Suprapubic skin (tissue), 4 donors: ENCODE measurements around the gene MBD1. TPM values are rescaled to one million over a fixed set of nuclear protein-coding genes. Genes with fewer than 3 reads are reported as not detected.

Experiments
- DNase-seq, 2 donors: peaks; one replicate each; pipeline ENCODE4 v3.0.0-alpha.2; 2019; ENCODE audit warnings: low spot score in 2 of 2
- H3K27ac ChIP-seq: fragments of 200-600 bp; sonication (generic); one replicate; pipeline ENCODE4 v1.5.1; 2019
- H3K27me3 ChIP-seq: fragments of 200-600 bp; sonication (generic); one replicate; pipeline ENCODE4 v1.5.1; 2019
- H3K36me3 ChIP-seq: fragments of 200-600 bp; sonication (generic); one replicate; pipeline ENCODE4 v1.5.1; 2019
- H3K4me1 ChIP-seq: fragments of 200-600 bp; sonication (generic); one replicate; pipeline ENCODE4 v1.5.1; 2019
- H3K4me3 ChIP-seq: fragments of 200-600 bp; sonication (generic); one replicate; pipeline ENCODE4 v1.5.1; 2019; ENCODE audit warnings: mild to moderate bottlenecking
- H3K9me3 ChIP-seq: fragments of 200-600 bp; sonication (generic); one replicate; pipeline ENCODE4 v1.5.1; 2019
- EP300 ChIP-seq: sonication (generic); formaldehyde crosslinking; IDR thresholded peaks from one replicate; pipeline ENCODE4 v1.6.1; 2017; ENCODE audit warnings: antibody characterized with exemption
- POLR2A ChIP-seq, 2 donors: fragments of 450-650 bp; IDR thresholded peaks; one replicate each; pipeline ENCODE4 v1.6.1; 2017; ENCODE audit warnings: antibody characterized with exemption in 2 of 2, mild to moderate bottlenecking in 2 of 2, moderate library complexity in 2 of 2
- POLR2AphosphoS5 ChIP-seq, 3 donors: sonication (generic); formaldehyde crosslinking; IDR thresholded peaks; one replicate each; pipeline ENCODE4 v1.6.1; 2017; ENCODE audit warnings: antibody characterized with exemption in 3 of 3
- WGBS: methylation state at CpG from one replicate; pipeline ENCODE4 v1.1.5; 2018; 5-methylcytosine and 5-hydroxymethylcytosine counted together
- total RNA-seq, 4 donors: library from RNA; depleted of rRNA; stranded (reverse); fragments of >200 nt; gene quantifications; one replicate each; pipeline ENCODE4 v1.1.0, GENCODE V29; 2016
- TF ChIP-seq, protein P1 (sequence below), 2 donors: fragments of 200-600 bp in 1 of 2; fragments of 450-650 bp in 1 of 2; sonication (generic) in 1 of 2; IDR thresholded peaks; one replicate each; pipeline ENCODE4 v1.5.1; 2016 to 2019; ENCODE audit warnings: antibody characterized with exemption in 2 of 2, mild to moderate bottlenecking in 1 of 2, moderate library complexity in 1 of 2

The MBD1 gene, protein sequence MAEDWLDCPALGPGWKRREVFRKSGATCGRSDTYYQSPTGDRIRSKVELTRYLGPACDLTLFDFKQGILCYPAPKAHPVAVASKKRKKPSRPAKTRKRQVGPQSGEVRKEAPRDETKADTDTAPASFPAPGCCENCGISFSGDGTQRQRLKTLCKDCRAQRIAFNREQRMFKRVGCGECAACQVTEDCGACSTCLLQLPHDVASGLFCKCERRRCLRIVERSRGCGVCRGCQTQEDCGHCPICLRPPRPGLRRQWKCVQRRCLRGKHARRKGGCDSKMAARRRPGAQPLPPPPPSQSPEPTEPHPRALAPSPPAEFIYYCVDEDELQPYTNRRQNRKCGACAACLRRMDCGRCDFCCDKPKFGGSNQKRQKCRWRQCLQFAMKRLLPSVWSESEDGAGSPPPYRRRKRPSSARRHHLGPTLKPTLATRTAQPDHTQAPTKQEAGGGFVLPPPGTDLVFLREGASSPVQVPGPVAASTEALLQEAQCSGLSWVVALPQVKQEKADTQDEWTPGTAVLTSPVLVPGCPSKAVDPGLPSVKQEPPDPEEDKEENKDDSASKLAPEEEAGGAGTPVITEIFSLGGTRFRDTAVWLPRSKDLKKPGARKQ
- total RNA-seq = 100 to 1,000 TPM; 107 to 145 (median 110) TPM

DNA sequence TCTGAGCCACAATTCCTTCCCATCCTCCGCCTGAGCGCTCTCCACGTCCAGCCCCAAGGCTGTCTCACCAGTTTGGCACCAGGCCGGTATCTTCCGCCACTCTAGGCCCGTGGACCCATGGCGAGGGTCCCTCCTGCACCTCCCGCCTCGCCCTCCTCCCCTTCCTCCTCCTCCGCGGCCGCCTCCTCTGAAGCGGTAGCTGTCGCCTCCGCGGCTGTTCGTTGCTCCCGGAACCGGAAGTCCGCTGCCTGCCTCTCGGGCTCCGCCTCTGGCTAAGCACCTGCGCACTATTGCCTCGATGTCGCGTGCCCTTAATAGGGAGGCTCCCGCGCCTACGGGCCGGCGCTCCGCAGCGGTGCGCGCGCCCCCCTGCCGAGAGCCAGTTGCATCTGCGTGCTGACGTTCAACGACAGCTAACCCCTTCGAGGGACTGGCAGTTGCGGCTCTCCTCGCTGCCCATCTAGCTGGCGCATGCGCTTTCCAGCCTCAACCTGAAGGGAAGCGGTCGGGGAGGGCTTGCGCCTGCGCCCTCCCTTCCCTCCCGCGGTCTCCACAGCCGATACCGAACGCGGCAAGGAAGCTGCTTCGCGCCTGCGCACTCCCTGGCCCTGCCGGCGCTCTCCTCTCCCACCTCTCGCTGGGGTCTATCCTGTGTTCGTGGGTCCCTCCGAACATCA is at the start of gene MBD1:
TSS of gene MBD1 (minus strand) at position 229 of the 677 bp plus-strand sequence. CDS start 1,531 bp downstream, outside the sequence.
- peak within 1 kb of the TSS; percentile 89 for H3K27ac ChIP-seq
- H3K27me3 ChIP-seq = no peaks in the 10 kb centered on the region
- H3K36me3 ChIP-seq = peaks cover 45% of the 10 kb centered on the region
- peak within 1 kb of the TSS; percentile 74 for H3K4me3 ChIP-seq
- no peaks in the 10 kb centered on the region for H3K9me3 ChIP-seq
- WGBS = 0% methylated on average over 29 of the region's 63 CpGs
- peak; percentile 98 to 99 for DNase-seq
- peaks cover 35% of the 10 kb centered on the region for H3K4me1 ChIP-seq
- TF ChIP-seq POLR2A (IDR thresholded peaks at IDR 0.05) (peak in 1 of 2 donors; percentile 78), EP300 (no peak), POLR2AphosphoS5 (IDR thresholded peaks at IDR 0.05) (peak; percentile 59 to 96 (median 94))
- TF ChIP-seq, protein P1, sequence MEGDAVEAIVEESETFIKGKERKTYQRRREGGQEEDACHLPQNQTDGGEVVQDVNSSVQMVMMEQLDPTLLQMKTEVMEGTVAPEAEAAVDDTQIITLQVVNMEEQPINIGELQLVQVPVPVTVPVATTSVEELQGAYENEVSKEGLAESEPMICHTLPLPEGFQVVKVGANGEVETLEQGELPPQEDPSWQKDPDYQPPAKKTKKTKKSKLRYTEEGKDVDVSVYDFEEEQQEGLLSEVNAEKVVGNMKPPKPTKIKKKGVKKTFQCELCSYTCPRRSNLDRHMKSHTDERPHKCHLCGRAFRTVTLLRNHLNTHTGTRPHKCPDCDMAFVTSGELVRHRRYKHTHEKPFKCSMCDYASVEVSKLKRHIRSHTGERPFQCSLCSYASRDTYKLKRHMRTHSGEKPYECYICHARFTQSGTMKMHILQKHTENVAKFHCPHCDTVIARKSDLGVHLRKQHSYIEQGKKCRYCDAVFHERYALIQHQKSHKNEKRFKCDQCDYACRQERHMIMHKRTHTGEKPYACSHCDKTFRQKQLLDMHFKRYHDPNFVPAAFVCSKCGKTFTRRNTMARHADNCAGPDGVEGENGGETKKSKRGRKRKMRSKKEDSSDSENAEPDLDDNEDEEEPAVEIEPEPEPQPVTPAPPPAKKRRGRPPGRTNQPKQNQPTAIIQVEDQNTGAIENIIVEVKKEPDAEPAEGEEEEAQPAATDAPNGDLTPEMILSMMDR (IDR thresholded peaks at IDR 0.05) = peak in 1 of 2 donors; percentile 46

DNA sequence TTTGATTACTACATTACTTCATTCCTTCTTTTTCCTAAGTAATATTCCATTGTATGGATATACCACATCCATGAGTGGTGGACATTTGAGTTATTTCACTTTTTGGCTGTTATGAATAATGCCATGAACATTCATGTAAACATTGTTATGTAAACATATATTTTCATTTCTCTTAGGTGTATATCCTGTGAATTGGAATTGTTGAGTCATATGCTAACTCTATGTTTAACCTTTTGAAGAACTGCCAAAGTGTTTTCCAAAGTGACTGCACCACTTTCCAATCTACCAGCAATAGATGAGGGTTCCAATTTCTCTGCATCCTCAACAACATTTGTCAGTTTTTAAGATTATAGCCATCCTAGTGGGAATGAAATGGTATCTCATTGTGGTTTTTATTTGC is 48.9 kb upstream of the MBD1 start:
- Histone ChIP-seq H3K27me3 (no peaks in the 10 kb centered on the region), H3K4me3 (no peak overlapping the region), H3K9me3 (no peaks in the 10 kb centered on the region), H3K27ac (no peak overlapping the region), H3K36me3 (no peaks in the 10 kb centered on the region), H3K4me1 (no peaks in the 10 kb centered on the region)
- no peak for DNase-seq
- TF ChIP-seq EP300 (no peak), POLR2A (IDR thresholded peaks at IDR 0.05) (no peak), POLR2AphosphoS5 (IDR thresholded peaks at IDR 0.05) (no peak)
- TF ChIP-seq, protein P1 (IDR thresholded peaks at IDR 0.05) = no peak

DNA sequence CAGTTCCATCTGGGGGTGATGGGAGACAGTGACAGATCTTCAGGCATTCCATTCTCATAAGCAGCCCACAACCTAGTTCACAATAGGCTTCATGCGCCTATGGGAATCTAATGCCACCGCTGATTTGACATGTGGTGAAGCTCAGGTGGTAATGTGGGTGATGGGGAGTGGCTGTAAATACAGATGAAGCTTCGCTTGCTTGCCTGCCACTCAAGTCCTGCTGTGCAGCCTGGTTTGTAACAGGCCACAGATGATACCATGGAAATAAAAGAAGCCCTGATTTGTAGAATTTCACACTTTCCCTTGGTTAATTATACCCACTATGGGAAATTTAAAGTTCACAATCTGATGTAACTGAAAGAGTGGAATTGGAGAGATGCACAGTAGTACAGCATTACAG is 46.7 kb upstream of the MBD1 start:
- 80% methylated on average over 3 of the region's 3 CpGs for WGBS
- Histone ChIP-seq H3K9me3 (no peaks in the 10 kb centered on the region), H3K4me1 (no peaks in the 10 kb centered on the region), H3K36me3 (no peaks in the 10 kb centered on the region), H3K4me3 (no peak overlapping the region), H3K27me3 (no peaks in the 10 kb centered on the region), H3K27ac (no peak overlapping the region)
- no peak for TF ChIP-seq POLR2A (IDR thresholded peaks at IDR 0.05)
- TF ChIP-seq, protein P1 (IDR thresholded peaks at IDR 0.05) = no peak
- no peak for TF ChIP-seq EP300
- TF ChIP-seq POLR2AphosphoS5 (IDR thresholded peaks at IDR 0.05) = no peak
- no peak for DNase-seq

DNA sequence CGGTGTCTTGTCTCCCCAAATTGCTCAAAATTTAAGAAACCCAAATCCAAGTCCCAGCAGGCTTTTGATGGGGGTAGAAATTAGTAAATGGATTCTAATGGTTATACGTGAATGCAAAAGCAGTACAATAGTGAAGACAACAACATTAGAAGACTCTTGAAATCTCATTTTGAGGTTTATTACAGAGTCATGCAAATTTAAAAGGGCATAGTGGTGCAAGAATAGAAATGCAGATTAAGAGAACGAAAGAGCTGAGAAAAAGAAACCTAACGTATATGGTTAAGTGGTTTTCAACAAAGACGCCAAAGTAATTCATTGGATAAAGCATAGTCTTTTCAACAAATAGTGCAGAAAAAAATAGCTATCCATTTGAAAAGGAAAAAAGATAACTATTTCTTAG is 39.4 kb upstream of the MBD1 start:
- no peaks in the 10 kb centered on the region for H3K4me1 ChIP-seq
- H3K36me3 ChIP-seq = no peaks in the 10 kb centered on the region
- peaks cover 6% of the 10 kb centered on the region for H3K27me3 ChIP-seq
- TF ChIP-seq POLR2A (IDR thresholded peaks at IDR 0.05) = no peak
- TF ChIP-seq, protein P1 (IDR thresholded peaks at IDR 0.05) = no peak
- no peak for TF ChIP-seq POLR2AphosphoS5 (IDR thresholded peaks at IDR 0.05)
- no peak for TF ChIP-seq EP300
- DNase-seq = no peak
- WGBS = 77% methylated on average over 5 of the region's 5 CpGs
- H3K27ac ChIP-seq = no peak overlapping the region
- no peaks in the 10 kb centered on the region for H3K9me3 ChIP-seq
- H3K4me3 ChIP-seq = no peak overlapping the region
